H1 (cell line): Measurements from ENCODE around the gene DNAI1. TPM values are rescaled to one million over a fixed set of nuclear protein-coding genes. Genes with fewer than 3 reads are reported as not detected.

ENCODE experiments used
- KDM5A ChIP-seq: fragments of 200-600 bp; IDR thresholded peaks from 2 replicates; pipeline ENCODE4 v1.7.1; 2012; ENCODE audit warnings: mild to moderate bottlenecking, low read length, inconsistent platforms, mixed read lengths
- polyA plus RNA-seq, 7 experiments: library from polyadenylated mRNA; depleted of rRNA in 3 of 7; stranded (reverse) in 5 of 7; unstranded in 2 of 7; fragments of >200 nt in 5 of 7; fragments of 200-250 nt in 2 of 7; gene quantifications; 1 replicate in 5 of 7; 2 replicates in 1 of 7; 4 replicates in 1 of 7; pipeline versions ENCODE4 v1.2.1 to v1.2.3, GENCODE V29; 2011 to 2013; ENCODE audit warnings: missing spikeins in 2 of 7, mixed read lengths in 2 of 7
- total RNA-seq: library from RNA; stranded (reverse); fragmentation: NEBNext Ultra II Directional; extraction: Animal tissue kit (Norgen Biotek cat#: 25700); gene quantifications from 2 replicates; pipeline ENCODE4 v1.2.1, GENCODE V29; 2021

DNAI1 gene
- total and polyA plus RNA-seq, 2 of the 8 experiments (the other 6 are each of a cell fraction or from before 2014, with no cell fraction given), result 0.37 to 0.54 TPM

- no peak for TF ChIP-seq KDM5A
Measured at GRCh38 chr9:34456151-34456550, 2.5 kb upstream of the DNAI1 start (continued).
